GM19468 (cell line): ENCODE results near the gene GOPC.
"Not testable (repeated sequence)": the region's sequence is repeated elsewhere in the genome, so short reads cannot be mapped to it uniquely, and the experiment has no call there.

Experiments used
- ATAC-seq: cut with Tn5 transposase; IDR thresholded peaks from one replicate; pipeline ENCODE4 v1.9.1; 2021; ENCODE audit warnings: mild to moderate bottlenecking, moderate library complexity, moderate number of reproducible peaks; ENCODE audit not compliant: unreplicated experiment; ENCODE audit errors: extremely low read depth

Gene GOPC

GRCh38 chr6:117521791-117522502 is 80.4 kb downstream of the GOPC start:
- ATAC-seq, result no peak

GRCh38 chr6:117520603-117521395 is 81.5 kb downstream of the GOPC start:
- no peak for ATAC-seq

- ATAC-seq, result no peak
Measured at GRCh38 chr6:117518870-117519269, 83.4 kb downstream of the GOPC start.

GRCh38 chr6:117517995-117518394 is 84.3 kb downstream of the GOPC start:
- ATAC-seq, result not testable (repeated sequence)

- no peak for ATAC-seq
Measured at GRCh38 chr6:117515326-117515725, 87.0 kb downstream of the GOPC start.

GRCh38 chr6:117514655-117515054 is 87.7 kb downstream of the GOPC start:
- ATAC-seq, result no peak

GRCh38 chr6:117513778-117514365 is 88.4 kb downstream of the GOPC start:
- no peak for ATAC-seq

GRCh38 chr6:117512987-117513573 is 89.2 kb downstream of the GOPC start:
- ATAC-seq, result no peak

- no peak for ATAC-seq
Measured at GRCh38 chr6:117512056-117512828, 90.1 kb downstream of the GOPC start.
